Liver (tissue), 3 donors: ENCODE measurements around the gene CLCNKB.

ENCODE experiments used
- FOXA1 ChIP-seq: IDR thresholded peaks from 2 replicates; pipeline ENCODE4 v1.6.1; 2016; ENCODE audit warnings: antibody characterized with exemption
- GABPA ChIP-seq, 2 donors: IDR thresholded peaks in 1 of 2; conservative IDR thresholded peaks in 1 of 2; 2 replicates each; pipeline ENCODE4 v1.6.1; 2016; ENCODE audit warnings: antibody characterized with exemption in 2 of 2, mild to moderate bottlenecking in 1 of 2, moderate library complexity in 1 of 2
- HNF4G ChIP-seq: IDR thresholded peaks from 2 replicates; pipeline ENCODE4 v1.6.1; 2016; ENCODE audit warnings: antibody characterized with exemption
- JUND ChIP-seq, 2 donors: IDR thresholded peaks; 2 replicates each; pipeline ENCODE4 v1.6.1; 2016; ENCODE audit warnings: antibody characterized with exemption in 2 of 2
- RAD21 ChIP-seq, 2 donors: IDR thresholded peaks; 2 replicates each; pipeline ENCODE4 v1.6.1; 2016; ENCODE audit warnings: antibody characterized with exemption in 2 of 2, mild to moderate bottlenecking in 2 of 2
- TAF1 ChIP-seq: conservative IDR thresholded peaks from 2 replicates; pipeline ENCODE4 v1.6.1; 2016; ENCODE audit warnings: antibody characterized with exemption, mild to moderate bottlenecking
- TF ChIP-seq, protein P1 (sequence below): fragments of 150-350 bp; IDR thresholded peaks from 2 replicates; pipeline ENCODE4 v1.5.1; 2017; ENCODE audit warnings: improper control_type of control experiment, low read depth, low read length; ENCODE audit not compliant: missing input control
- TF ChIP-seq, protein P2 (sequence below): IDR thresholded peaks from 2 replicates; pipeline ENCODE4 v1.6.1; 2016; ENCODE audit warnings: antibody characterized with exemption
- TF ChIP-seq, protein P3 (sequence below): IDR thresholded peaks from 2 replicates; pipeline ENCODE4 v1.6.1; 2016; ENCODE audit warnings: antibody characterized with exemption, mild to moderate bottlenecking
- donor health status: healthy.
- donor health status: healthy.

DNA sequence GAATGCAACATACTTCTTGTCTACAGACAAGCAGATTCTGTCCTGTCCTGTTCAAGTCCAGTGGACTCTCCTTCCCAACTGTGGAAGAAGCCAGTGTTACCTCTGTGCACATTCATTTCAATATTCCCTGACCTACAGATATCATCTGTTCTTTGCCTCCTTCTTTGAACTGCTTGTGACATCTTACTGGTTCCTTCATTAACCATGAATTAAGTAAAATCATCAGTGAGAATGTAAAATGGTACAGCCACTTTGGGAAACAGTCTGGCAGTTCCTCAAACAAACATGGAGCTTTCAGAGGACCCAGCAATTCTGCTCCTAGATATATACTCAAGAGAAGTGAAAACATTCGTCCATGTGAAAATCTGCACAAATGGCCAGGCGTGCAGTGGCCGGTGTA lies 32.7 kb upstream of the CLCNKB start:
- TF ChIP-seq, protein P1, sequence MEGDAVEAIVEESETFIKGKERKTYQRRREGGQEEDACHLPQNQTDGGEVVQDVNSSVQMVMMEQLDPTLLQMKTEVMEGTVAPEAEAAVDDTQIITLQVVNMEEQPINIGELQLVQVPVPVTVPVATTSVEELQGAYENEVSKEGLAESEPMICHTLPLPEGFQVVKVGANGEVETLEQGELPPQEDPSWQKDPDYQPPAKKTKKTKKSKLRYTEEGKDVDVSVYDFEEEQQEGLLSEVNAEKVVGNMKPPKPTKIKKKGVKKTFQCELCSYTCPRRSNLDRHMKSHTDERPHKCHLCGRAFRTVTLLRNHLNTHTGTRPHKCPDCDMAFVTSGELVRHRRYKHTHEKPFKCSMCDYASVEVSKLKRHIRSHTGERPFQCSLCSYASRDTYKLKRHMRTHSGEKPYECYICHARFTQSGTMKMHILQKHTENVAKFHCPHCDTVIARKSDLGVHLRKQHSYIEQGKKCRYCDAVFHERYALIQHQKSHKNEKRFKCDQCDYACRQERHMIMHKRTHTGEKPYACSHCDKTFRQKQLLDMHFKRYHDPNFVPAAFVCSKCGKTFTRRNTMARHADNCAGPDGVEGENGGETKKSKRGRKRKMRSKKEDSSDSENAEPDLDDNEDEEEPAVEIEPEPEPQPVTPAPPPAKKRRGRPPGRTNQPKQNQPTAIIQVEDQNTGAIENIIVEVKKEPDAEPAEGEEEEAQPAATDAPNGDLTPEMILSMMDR: no peak
- TF ChIP-seq HNF4G (no peak), TAF1 (no peak), GABPA (IDR thresholded peaks at IDR 0.05 in 1 of 2, conservative IDR thresholded peaks at IDR 0.05 in 1 of 2) (no peak), JUND (IDR thresholded peaks at IDR 0.05) (no peak), FOXA1 (no peak), RAD21 (IDR thresholded peaks at IDR 0.05) (no peak)
- TF ChIP-seq, protein P2, sequence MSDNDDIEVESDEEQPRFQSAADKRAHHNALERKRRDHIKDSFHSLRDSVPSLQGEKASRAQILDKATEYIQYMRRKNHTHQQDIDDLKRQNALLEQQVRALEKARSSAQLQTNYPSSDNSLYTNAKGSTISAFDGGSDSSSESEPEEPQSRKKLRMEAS: no peak
- TF ChIP-seq, protein P3, sequence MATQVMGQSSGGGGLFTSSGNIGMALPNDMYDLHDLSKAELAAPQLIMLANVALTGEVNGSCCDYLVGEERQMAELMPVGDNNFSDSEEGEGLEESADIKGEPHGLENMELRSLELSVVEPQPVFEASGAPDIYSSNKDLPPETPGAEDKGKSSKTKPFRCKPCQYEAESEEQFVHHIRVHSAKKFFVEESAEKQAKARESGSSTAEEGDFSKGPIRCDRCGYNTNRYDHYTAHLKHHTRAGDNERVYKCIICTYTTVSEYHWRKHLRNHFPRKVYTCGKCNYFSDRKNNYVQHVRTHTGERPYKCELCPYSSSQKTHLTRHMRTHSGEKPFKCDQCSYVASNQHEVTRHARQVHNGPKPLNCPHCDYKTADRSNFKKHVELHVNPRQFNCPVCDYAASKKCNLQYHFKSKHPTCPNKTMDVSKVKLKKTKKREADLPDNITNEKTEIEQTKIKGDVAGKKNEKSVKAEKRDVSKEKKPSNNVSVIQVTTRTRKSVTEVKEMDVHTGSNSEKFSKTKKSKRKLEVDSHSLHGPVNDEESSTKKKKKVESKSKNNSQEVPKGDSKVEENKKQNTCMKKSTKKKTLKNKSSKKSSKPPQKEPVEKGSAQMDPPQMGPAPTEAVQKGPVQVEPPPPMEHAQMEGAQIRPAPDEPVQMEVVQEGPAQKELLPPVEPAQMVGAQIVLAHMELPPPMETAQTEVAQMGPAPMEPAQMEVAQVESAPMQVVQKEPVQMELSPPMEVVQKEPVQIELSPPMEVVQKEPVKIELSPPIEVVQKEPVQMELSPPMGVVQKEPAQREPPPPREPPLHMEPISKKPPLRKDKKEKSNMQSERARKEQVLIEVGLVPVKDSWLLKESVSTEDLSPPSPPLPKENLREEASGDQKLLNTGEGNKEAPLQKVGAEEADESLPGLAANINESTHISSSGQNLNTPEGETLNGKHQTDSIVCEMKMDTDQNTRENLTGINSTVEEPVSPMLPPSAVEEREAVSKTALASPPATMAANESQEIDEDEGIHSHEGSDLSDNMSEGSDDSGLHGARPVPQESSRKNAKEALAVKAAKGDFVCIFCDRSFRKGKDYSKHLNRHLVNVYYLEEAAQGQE: no peak
